Fibroblast of the aortic adventitia (primary cell): ENCODE data around the gene S100PBP. TPM values are rescaled to one million over a fixed set of nuclear protein-coding genes. Genes with fewer than 3 reads are reported as not detected.
A peak's percentile ranks its signal among the peaks of the same experiment; 100 is the strongest.

Source experiments
- DNase-seq: peaks from one replicate; pipeline ENCODE4 v3.0.0-alpha.2; 2010; ENCODE audit warnings: low read depth
- H3K4me3 ChIP-seq: 2 replicates; pipeline ENCODE4 v1.5.1; 2011; ENCODE audit warnings: low read depth, mild to moderate bottlenecking, control low read depth, low read length, moderate library complexity
- CTCF ChIP-seq: IDR thresholded peaks from 2 replicates; pipeline ENCODE4 v1.5.1; 2011; ENCODE audit warnings: mild to moderate bottlenecking, low read length, control low read depth, inconsistent platforms; ENCODE audit not compliant: insufficient read depth
- total RNA-seq: library from RNA; depleted of rRNA; stranded (reverse); fragments of >200 nt; gene quantifications from 2 replicates; pipeline ENCODE4 v1.2.3, GENCODE V29; 2012; ENCODE audit warnings: low replicate concordance

The S100PBP gene
- total RNA-seq, 1 donor, result 42.4 TPM

DNA sequence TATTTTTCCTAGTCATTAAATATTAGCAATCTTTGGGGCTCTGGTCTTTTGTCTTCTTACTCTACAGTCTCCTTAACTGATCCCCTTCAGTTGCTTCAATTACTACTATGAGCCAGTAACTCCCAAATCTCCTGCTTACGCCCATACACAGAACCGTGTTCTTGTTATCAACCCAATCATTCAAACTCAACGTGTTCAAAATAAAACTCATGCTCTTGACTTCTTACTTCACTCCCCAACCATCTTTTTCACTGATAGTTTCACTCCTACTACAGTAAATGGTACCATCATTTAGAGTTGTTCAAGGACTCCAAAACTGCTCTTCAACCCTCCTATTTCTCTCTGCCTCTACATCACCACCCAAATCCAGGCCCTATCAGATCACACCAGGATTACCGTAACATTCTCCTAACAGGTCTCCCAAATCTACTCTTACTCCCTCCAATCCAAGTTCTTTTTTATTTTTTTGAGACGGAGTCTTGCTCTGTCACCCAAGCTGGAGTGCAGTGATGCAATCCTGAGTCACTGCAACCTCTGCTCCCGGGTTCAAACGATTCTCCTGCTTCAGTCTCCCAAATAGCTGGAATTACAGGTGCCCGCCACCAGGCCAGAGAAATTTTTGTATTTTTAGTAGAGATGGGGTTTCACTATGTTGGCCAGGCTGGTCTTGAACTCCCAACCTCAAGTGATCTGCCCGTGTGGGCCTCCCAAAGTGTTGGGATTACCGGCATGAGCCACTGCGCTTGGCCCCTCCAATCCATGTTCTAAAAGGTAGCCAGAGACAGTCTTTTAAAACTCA, 3.3 kb upstream of the S100PBP start:
- H3K4me3 ChIP-seq, result peak overlapping the region; percentile 35
- peak; percentile 54 for DNase-seq
- no peak for TF ChIP-seq CTCF

DNA sequence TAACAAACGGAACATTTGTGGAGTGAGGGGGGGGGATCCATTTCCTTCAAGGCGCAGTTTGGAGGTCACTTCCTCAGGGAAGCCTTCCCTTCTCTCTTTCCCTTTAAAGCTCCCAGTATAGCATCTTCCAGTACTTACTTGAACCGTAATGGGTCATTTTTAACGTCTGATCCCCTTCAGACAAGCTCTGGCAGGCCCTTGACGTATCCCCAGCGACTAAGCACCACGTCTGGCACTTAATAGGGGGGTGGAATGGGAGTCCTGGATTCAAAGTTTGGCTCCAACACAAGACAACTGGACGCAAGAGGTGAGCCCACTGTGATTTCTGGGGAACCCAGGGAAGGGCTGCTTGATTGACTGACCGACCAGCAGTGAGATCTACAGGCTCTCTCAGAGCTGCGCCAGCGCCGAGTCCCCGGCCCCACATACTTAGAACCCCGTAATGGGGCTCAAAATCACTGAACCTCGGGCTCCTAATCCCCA, 736 bp upstream of the S100PBP start:
- peak; percentile 59 for DNase-seq
- H3K4me3 ChIP-seq, result peak overlapping the region; percentile 98
- no peak for TF ChIP-seq CTCF

- DNase-seq, result peak; percentile 42
- H3K4me3 ChIP-seq, result peak overlapping the region; percentile 87
- TF ChIP-seq CTCF, result no peak
Measured at GRCh38 chr1:32817815-32818786, 648 bp downstream of the S100PBP start.

GRCh38 chr1:32818804-32819541, 1.5 kb downstream of the S100PBP start:
- TF ChIP-seq CTCF, result no peak
- no peak for DNase-seq

DNA sequence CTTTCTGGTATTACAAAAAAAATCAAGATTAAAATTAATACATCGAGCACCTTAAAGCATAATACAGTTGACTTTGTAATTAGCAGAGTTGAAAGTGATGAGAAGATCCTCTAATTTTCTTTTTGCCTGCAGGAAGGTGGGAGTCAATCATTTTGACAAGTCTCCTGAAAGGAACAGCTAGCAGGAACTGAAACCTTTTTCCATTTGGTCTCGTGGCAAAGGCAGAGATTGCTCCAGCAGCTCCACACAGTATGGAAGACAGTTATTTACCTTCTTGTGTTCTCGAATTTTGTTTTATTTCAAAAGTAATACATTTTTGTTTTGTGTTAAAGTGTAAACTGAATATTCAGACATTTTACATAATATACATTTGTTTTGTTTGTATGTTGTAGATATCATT, 7.7 kb downstream of the S100PBP start:
- no peak for TF ChIP-seq CTCF
- DNase-seq, result no peak
- no peak overlapping the region for H3K4me3 ChIP-seq

More at GRCh38 chr1:32818804-32819541, 1.5 kb downstream of the S100PBP start:
- peak overlapping the region; percentile 87 for H3K4me3 ChIP-seq

GRCh38 chr1:32828341-32828740, 10.9 kb downstream of the S100PBP start:
- TF ChIP-seq CTCF, result peak; percentile 5
- peak; percentile 22 for DNase-seq

More at GRCh38 chr1:32828341-32828740, 10.9 kb downstream of the S100PBP start:
- no peak overlapping the region for H3K4me3 ChIP-seq
